Measurements from ENCODE around the gene NTMT1.

NTMT1 gene

DNA sequence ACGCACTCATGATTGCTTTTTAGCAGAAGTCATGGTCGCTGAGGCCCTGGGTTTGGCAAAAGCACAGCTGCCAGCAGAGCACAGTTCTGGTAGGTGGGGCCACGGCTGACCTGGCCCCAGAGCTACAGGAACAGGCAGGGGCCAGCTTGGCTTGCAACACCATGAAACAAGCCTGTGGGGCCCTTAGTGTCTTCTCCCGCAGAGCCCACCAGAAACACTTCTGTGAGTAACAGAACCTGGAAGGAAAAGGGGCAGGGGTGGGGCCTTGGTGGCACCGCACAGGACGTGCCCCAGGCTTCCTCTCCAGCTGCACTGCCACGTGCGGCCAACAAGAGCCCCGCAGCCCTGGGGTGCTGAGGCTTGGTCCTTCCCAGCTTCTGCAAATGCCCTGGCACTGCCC is 11.1 kb downstream of the NTMT1 start:
- DNase-seq (ENCODE audit: low spot score): no peak

DNA sequence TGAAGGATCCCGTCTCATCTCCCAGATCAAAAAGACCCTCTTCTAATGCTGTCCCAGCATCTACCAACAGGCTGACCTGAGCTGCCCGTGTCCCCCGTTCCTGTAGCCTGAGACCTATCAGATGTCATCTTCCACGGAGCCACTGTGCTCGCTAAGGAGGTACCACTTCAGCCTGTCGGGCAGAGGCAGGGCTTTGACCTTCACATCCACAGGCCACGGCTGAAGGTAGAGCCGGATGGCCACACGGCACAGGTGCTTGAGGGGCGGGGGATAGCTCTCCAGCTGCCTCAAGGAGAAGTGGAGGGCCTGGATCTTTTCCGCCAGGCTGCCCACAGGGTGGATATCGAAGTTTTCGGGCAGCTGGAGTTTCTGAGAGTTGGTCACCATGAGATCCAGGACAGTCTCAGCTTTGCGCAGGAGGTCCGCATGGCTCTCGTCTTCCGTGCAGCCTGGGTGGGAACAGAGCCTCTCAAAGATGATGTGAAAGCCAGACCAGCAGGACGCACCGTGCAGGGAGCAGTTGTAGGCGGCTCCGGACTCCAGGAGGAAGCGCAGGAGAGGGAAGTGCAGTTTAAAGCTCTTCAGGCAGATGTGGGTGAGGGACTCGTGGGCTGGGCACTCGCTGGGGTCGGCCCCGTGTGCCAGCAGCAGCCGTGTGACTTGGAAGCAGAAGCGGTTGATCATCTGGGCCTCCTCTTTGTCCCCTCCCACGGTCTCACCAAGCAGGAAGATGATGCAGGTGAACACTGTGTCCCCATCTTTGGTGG is 11.9 kb downstream of the NTMT1 start:
- no peak for DNase-seq (ENCODE audit: low spot score)

DNA sequence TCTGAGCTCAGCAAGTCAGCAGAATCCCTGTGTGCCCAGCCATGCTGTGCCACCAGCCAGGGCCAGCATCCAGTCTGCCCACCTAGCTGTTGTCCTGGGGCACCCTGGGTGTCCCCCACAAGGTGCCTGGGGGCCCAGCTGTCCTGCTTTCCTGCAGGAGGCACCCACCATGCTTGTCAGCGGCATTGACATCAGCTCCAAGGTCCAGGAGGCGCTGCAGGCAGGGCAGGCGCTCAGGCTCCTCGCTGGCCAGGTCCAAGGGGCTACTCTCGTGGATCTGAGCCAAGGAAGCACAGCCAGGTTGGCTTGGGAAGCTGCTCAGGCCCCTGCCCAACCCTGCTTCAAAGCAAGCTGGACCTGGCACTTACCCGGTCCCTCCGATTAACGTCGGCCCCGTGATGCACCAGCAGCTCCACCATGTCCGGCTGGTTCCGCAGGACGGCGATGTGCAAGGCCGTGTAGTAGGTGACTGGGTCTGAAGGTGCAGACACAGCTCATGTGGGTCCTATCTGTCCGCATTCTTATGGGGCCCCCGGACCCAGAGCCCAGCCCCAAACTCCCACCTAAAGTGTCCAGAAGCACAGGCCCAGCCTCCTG is 13.2 kb downstream of the NTMT1 start:
- DNase-seq (ENCODE audit: low spot score): no peak

DNA sequence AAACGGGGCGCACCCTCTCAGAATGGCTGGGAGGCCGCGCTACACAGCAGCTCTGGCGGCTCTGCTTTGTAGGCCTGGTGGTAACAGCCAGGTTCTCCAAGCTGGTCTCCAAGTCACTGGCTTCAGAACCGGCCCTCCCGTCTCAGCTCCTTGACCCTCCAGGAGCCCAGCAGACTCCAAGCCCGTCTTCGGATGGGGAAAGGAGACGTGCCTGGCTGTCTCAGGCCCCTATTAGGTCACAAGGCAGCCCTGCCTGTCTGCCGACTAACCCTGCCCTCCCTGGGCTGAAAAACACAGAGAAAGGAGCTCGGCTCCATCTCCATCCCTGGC is 13.8 kb downstream of the NTMT1 start:
- no peak for DNase-seq (ENCODE audit: low spot score)

DNA sequence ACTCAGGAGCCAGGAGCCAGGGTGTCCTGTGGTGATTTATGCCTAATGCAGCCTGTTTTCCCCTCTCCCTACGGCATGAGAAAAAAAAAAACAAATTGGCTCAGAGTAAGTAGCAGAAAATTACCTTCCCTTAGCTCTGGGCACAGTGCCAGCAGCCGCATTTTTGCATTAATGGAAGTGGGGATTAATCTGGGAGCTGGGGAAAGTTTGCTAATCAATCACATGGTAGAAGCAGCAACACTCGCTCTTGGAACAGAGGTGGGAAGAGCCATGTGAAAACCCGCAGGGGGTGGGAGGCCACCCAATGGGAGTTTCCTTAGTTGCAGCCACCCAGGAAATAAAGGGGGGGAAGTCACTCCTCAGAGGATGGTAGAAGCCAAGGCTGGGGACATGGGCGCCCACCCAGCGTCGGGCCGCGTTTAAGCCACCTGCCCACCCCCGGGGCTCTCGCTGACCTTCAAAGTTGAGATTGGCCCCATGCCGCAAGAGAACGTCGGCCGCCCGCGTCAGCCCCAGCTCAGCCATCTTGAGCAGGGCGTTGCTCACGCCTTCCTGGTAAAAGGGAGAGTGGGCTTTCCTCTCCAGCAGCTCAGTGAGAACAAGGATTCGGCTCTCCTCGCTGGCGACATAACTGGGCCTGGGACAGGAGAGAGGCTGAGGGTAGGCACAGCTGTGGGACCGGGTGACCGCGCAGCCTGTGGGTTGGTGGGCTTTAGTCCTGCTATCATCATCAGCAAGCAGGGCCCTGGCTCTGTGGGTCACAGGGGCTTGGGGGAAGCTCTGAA is 14.3 kb downstream of the NTMT1 start:
- no peak for DNase-seq (ENCODE audit: low spot score)

DNA sequence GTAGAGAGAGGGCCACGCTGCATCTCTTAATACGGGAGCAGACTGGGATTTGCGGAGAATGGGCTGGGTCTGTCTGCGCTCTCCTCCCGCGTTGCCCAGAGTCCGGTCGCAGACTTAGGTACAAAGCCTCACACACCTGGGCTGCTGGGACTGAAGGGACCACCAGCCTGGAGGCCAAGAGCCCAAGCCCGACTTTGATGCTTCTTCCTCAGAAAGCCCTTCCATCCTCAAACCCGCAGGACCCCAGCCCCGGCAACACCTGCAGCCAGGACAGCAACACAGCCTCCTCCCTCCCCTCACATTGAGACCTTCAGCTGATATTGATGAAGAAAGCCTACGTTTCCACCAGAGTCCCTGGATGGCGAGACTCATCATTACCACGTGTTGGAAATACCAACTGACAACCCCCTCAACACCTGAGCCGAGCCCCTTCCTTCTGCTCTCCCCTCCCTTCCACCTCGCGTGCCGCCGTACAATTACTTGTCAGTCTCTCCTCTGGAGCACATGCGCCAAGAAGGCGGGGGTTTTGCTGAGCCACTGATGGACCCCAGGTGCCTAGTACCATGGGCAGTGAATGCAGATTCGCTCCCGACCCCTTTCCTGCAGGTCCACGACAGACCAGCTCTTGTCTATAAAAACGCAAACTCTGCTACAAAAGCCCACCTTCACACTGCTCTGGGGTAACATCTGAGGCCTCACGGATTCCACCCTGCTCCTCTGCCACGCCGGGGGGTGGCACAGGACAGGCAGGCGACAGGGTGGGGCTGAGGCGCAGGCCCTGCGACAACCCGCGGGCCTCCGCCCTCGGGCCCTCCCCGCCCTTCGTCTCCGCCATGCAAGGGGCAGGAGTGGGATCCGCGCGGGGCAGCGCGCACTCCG is 15.1 kb downstream of the NTMT1 start:
- DNase-seq (ENCODE audit: low spot score): no peak

DNA sequence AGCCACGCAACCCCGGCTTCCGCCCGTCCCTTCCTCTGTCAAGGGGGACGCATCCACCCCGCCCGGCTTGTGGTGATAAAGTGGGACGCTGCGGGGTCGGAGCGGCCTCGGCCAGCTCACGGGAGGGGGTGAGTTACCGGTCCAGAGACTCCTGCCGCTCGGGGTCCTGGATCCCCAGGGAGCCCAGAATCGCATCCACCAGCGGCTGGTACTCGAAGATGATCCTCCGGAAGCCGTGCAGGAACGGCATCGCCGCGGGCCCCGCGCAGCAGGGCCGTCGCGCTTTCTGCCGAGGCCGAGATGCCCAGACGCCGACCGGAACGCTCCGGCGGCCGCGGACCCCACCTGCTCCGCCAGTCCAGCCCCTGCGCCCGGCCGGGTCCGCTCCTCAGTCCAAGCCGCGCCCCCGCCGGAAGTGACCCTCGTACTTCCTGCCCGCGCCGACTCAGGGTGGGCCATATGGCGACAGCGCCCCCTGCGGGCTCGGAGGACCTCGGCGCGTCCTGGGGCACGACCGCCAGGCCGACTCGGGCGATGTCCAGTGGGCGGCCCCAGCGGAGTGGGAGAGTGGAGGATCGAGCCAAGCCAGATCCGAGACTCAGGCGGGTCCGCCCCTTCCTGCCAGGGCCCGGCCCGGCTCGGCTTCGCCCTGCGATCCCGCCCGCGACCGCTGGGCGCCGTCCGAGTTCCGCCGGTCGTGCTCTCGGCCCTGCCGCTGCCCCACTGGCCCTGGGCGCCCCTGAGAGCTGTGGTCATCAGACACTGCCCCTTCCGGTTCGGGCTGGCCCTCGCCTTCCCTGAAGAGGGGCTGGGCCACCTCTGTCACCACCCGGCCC is 16.0 kb downstream of the NTMT1 start, which contains the start of gene ASB6:
ASB6 (minus strand) TSS at position 402 of the 836 bp plus-strand sequence; CDS start at position 250, 152 bp downstream.
- peak; percentile 100 for DNase-seq (ENCODE audit: low spot score)

DNA sequence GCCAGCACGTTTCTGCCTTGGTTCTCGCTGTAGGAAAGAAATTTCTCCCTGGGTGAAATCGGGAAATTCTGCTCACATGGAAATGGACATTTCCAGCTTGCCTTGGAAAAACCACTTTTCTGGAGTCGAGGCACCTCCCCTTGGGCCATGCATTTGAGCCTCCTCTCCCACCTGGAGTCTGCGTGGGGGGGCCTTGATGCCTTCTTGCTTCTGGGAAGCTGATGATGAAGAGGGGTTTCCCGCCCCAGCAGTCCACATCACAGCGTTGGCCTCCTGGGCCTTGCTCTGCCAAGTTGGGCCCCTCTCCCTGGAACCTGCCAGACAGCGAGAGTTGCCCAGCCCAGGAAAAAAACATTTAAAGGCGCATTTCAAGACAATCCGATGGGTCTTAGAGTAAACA is 17.7 kb downstream of the NTMT1 start:
- no peak for DNase-seq (ENCODE audit: low spot score)

DNA sequence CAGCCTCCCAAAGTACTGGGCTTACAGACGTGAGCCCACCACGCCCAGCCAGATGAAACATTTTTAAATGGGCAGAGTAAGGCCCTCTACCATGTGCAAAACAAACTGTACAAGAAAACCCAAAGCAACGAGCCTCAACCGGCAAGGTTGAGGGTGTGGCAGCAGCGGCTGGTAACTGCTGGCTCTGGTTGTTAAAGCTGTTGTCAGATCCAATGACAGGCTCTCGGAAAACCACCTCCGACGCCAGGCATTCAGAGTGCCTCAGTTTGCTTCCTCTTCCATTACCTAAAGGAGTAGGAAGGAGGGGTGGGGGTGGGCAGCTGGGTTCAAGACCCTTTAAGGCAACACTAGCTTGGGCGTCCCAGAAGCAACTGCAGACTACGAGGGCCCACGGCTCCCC is 18.4 kb downstream of the NTMT1 start:
- no peak for DNase-seq (ENCODE audit: low spot score)

DNA sequence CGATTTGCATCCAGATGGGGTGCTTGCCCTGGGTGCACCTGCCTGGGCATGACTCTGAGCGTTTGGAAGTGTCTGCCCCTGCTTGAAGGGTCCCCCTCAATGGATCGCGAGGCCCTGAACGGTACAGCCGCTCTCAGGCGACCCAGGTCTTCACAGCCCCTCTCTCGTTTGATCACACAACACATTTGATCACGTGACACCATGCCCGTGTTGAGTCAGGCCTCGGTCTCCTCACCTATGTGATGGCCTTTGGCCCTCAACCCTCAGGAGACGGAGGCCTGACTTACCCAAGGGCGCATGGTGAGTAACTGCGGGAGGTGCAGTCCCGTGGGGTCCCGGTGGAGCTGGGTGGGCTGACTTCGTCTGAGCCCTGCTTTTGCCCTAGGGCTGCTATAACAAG is 18.9 kb downstream of the NTMT1 start:
- DNase-seq (ENCODE audit: low spot score): no peak

DNA sequence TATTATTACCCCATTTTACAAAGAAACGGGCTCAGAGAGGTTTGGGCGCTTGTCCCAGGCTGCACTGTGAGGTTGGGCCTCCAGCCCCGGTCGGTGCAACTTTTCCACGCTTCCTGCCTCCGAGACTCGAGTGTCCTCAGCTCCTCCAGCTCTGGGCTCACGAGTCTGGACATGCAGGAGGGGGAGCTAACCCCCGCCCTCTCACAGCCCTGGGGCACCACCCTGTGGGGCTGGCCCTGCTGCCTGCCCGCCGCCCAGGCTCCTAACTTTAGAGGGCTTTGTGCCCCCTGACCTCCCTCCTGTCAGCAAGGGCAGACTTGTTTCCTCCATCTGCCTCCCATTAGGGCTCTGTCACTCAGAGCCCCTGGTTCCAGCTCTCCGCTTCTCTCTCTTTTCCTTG is 20.3 kb downstream of the NTMT1 start:
- DNase-seq (ENCODE audit: low spot score): no peak

DNA sequence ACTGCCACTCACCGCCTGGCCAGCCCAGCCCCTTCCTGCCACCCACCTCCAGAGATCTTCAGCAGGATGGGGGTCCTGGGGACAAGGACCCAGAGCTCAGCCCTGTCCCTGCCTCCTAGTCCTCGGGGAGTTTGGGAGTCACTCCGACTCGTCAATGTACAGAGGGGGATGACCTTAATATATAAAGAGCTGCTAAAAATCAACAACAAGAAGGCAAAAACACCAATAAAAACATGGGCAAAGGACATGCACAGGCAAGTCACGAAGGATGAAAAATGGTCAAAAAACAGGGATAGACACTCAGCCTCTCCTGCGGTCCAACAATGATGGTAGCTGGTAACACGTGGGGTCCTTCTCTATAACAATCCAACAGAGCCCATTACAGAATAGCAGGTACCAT is 20.7 kb downstream of the NTMT1 start:
- no peak for DNase-seq (ENCODE audit: low spot score)

DNA sequence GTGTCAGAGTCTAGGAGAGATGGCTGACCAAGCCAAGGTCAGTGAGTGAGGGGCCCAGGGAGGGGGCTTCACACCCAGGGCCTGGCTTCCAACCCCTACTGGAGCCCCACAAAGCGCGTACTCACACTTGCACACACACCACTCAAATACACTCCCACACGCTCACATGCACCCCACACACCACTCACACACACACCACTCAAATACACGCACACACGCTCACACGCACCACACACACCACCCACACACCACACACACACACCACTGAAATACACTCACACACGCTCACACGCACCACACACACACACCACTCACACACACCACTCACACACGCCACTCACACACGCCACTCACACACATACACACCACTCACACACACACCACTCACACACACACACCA is 21.7 kb downstream of the NTMT1 start:
- DNase-seq (ENCODE audit: low spot score): no peak

DNA sequence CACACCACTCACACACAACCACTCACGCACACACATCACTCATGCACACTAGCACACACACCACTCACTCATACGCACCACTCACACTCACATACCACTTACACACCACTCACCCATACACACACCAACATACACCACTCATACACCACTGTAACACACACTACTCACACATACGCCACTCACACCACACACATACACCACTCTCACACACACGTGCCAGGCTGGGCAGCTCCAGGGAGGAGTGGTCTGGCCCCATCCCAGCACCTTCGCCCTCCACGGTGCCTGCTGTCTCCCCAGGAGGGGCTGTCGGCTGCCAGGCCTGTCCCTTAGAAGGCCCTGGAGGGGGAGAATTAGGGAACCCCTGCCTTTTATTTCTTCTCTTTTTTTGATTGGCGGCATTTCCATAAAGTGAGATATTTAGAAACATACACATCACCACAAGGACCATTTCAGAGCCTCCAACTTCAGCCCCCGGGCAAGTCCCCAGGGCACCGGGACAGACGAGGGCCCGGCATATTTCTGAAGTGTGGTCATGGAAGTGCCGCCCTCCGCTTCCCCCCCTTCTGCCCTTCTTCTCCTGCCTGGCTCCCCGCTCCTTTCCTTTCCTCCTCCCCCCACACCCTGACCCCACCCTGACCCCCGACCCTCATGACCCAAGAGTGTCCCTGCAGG is 22.3 kb downstream of the NTMT1 start:
- DNase-seq (ENCODE audit: low spot score): no peak

DNA sequence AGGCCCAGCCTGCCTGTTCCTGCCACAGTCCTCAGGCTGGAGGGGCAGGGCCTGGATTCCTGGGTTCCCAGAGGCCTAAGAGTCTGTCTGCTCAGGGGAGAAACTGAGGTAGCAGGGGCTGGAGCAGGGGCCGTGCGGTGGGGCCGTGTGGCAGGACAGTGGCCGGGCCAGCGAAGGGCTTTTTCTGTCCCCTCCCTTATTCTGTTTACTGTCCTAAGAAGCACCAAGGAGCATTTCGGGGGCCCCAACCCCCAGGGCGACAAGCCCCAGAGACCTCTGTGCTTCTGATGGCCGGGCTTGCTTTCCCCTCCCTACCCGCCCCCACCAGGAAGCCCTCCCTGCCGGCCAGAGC is 22.8 kb downstream of the NTMT1 start:
- no peak for DNase-seq (ENCODE audit: low spot score)

DNA sequence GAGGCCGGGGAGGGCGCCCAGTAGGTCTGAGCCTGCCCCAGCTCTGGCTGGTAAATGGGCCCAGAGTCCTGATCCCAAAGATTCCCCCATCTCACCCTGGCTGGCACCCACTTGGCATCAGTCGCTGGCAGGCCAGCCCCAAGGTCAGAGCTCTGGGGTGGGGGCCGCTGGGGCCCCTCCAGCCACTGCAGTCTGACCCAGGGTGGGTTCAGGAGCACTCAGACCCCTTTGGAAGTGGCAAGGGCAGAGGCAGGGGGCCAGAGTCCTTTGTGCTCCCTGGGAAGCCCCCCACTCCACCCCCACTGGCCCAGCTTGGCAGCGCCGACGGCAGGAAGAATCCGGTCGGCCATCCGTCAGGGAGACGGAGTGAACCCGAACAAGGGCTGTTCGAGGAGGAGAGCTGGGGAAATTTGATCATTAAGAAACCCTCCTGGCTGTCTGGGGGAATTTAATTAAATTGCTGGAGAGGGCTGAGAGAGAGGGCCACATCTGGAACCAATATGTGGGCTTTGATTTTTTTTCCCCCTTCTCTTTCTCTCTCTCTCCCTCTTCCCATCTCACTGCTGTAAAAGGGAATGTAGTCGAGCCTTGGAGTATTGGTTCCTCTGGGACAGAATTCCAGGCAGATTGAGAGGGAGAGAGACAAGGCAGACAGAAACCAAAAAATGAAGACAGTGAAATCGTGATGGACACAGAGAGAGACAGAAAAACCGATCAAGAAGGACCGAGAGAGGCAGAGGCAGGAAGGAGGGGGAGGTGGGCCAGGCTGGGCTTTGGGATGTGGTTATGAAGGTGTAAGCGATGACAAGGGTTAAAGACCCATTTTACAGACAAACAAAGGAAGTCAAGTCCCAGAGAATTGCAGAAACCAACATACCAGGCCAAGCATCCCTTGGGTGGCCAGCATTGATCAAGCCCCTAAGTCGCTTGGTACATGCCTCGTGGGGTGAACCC is 24.0 kb downstream of the NTMT1 start:
- DNase-seq (ENCODE audit: low spot score): no peak

DNA sequence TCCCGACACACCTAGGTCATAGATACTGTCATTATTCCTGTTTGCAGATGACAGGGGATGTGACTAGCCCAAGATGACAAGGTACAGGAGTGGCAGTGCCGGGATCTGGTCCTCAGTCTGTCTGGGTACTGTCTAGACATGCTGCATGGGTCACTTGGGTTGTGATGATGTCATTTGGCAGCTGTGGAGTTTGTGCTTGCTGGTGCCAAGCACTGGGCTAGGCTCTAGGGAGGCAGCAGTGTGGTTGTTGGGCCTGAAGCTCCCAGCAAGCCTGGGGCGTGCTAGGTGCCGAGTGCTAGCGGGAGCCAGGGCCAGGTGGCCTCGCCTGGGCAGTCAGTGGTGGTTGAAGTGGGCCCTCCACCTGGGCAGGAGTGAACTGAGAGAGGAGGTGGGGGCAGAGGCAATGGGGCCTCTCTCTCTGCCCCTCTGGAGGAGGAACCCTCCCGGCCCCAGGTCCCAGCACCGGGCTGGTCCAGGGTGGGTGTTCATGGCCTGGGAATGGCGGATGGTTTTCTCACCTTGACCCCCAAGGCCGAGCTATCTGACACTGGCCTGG is 24.8 kb downstream of the NTMT1 start:
- no peak for DNase-seq (ENCODE audit: low spot score)

DNA sequence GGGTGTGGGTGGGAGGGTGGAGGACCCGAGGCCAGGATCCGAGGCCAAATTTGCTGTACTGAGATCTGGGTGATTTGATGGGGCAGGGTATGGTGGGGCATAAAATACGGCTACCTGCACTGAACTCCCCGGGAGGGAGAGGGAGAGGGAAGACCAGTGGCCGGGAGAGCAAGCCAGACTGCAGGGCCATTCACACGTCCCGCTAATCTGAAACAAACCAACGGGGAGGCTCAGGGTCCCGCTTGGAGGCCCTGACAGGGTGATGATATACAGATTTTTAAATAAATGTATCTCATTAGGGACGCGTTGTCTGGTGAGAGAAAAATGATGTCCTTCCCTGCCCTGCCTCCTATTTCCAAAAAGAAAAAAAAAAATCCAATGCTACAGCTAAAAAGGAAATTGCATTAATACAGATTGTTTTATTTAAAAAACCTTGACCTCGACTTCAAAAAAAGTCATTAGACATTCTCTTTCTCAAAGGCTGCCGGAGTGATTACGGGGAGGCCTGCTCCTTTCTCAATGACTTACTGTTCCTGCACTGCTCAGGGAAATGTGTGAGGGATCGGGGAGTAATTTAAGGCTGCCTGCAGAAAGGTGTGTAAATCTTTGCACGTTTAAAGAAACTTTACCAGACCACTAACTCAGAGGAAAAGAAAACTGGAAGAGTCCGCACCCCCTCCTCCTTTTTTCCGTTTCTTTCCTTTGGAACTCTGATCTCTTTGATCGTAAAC is 28.0 kb downstream of the NTMT1 start:
- DNase-seq (ENCODE audit: low spot score): no peak

DNA sequence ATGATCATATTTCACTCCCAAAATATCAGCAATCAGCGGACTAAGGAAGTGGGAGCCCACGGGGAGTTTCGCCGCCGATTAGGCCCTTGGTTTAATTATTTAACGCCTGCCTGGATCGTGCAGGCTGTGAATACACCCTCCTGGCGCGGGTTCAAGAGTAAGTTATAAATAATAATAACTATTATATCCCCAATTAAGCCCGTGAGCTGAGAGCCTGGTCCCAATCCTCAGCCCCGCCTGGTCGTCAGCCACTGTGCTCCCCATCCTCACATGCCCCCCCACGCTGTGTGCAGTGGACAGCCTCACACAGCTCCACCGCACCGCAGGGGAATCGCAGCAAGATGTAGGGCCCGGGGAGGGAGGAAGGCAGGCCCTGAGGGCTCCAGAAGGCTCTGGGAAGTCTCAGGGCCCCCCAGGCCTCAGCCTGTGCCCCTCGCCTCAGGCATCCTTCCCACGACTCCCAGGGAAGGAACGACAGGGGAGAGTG is 28.6 kb downstream of the NTMT1 start:
- DNase-seq (ENCODE audit: low spot score): no peak
